ENCODE data around the gene PLCG2. TPM values are rescaled to one million over a fixed set of nuclear protein-coding genes. Genes with fewer than 3 reads are reported as not detected.

Gene PLCG2
- total and polyA plus RNA-seq, 2 donors from 2014 or later = 50.7 to 55.6 TPM

GRCh38 chr16:81795193-81795592, 16.1 kb downstream of the PLCG2 start:
- peaks cover 5 to 23% (median 9%) of the 10 kb centered on the region in 3 donors for H3K4me1 ChIP-seq (ENCODE audit: control insufficient read depth in 2 of 3, insufficient read depth in 2 of 3, low read depth in 1 of 3, low read length in 3 of 3)
- TF ChIP-seq CTCF (IDR thresholded peaks at IDR 0.05; ENCODE audit: borderline replicate concordance, extremely low read depth, insufficient read depth) = no peak
- FAIRE-seq = no peak
- no peak overlapping the region for H3K27ac ChIP-seq (ENCODE audit: low read depth in 2 of 2, low read length in 2 of 2)
- no peaks in the 10 kb centered on the region for H3K36me3 ChIP-seq (ENCODE audit: control insufficient read depth in 2 of 3, insufficient read depth in 3 of 3, low read length in 3 of 3)
- DNase-seq = no peak
- intact Hi-C loops (cut with DNase I) = no loop called here
- H3K4me3 ChIP-seq (ENCODE audit: low read length in 3 of 3) = no peak overlapping the region
- no peaks in the 10 kb centered on the region for H3K27me3 ChIP-seq (ENCODE audit: control insufficient read depth, insufficient read depth, low read length)
- H3K9me3 ChIP-seq (ENCODE audit: control insufficient read depth in 2 of 3, insufficient read depth in 1 of 3, low read length in 3 of 3) = no peaks in the 10 kb centered on the region
- no peak overlapping the region for H3K9ac ChIP-seq (ENCODE audit: low read length in 3 of 3)

- no peaks in the 10 kb centered on the region for H3K36me3 ChIP-seq (ENCODE audit: control insufficient read depth in 2 of 3, insufficient read depth in 3 of 3, low read length in 3 of 3)
- H3K4me1 ChIP-seq (ENCODE audit: control insufficient read depth in 2 of 3, insufficient read depth in 2 of 3, low read depth in 1 of 3, low read length in 3 of 3) = peaks cover under 1 to 15% (median 8%) of the 10 kb centered on the region in 3 donors
- H3K27me3 ChIP-seq (ENCODE audit: control insufficient read depth, insufficient read depth, low read length) = no peaks in the 10 kb centered on the region
- no peak overlapping the region for H3K9ac ChIP-seq (ENCODE audit: low read length in 3 of 3)
- no peak for TF ChIP-seq CTCF (IDR thresholded peaks at IDR 0.05; ENCODE audit: borderline replicate concordance, extremely low read depth, insufficient read depth)
- no peak overlapping the region for H3K27ac ChIP-seq (ENCODE audit: low read depth in 2 of 2, low read length in 2 of 2)
- FAIRE-seq (no peak), DNase-seq (no peak)
- no peak overlapping the region for H3K4me3 ChIP-seq (ENCODE audit: low read length in 3 of 3)
- no peaks in the 10 kb centered on the region for H3K9me3 ChIP-seq (ENCODE audit: control insufficient read depth in 2 of 3, insufficient read depth in 1 of 3, low read length in 3 of 3)
- intact Hi-C loops (cut with DNase I) = no loop called here
Measured at GRCh38 chr16:81796035-81796434, 16.9 kb downstream of the PLCG2 start.

GRCh38 chr16:81796583-81797346, 17.7 kb downstream of the PLCG2 start:
- Histone ChIP-seq H3K9me3 (ENCODE audit: control insufficient read depth in 2 of 3, insufficient read depth in 1 of 3, low read length in 3 of 3) (no peaks in the 10 kb centered on the region), H3K4me1 (ENCODE audit: control insufficient read depth in 2 of 3, insufficient read depth in 2 of 3, low read depth in 1 of 3, low read length in 3 of 3) (peaks cover 0 to 14% (median 5%) of the 10 kb centered on the region in 3 donors), H3K27ac (ENCODE audit: low read depth in 2 of 2, low read length in 2 of 2) (peak overlapping the region in 1 of 2 donors; percentile 23), H3K36me3 (ENCODE audit: control insufficient read depth in 2 of 3, insufficient read depth in 3 of 3, low read length in 3 of 3) (no peaks in the 10 kb centered on the region), H3K9ac (ENCODE audit: low read length in 3 of 3) (no peak overlapping the region), H3K4me3 (ENCODE audit: low read length in 3 of 3) (no peak overlapping the region), H3K27me3 (ENCODE audit: control insufficient read depth, insufficient read depth, low read length) (no peaks in the 10 kb centered on the region)
- no peak for TF ChIP-seq CTCF (IDR thresholded peaks at IDR 0.05; ENCODE audit: borderline replicate concordance, extremely low read depth, insufficient read depth)
- DNase-seq (no peak), FAIRE-seq (no peak)
- intact Hi-C loops (cut with DNase I) = no loop called here

All from kidney (tissue), 14 donors.